H9 (cell line): ENCODE data around the gene CHRNG. TPM values are rescaled to one million over a fixed set of nuclear protein-coding genes. Genes with fewer than 3 reads are reported as not detected.

Experiments
- DNase-seq: peaks from one replicate; pipeline ENCODE4 v3.0.0-alpha.2; 2017
- H2AFZ ChIP-seq: one replicate; pipeline ENCODE4 v1.6.1; 2013; ENCODE audit warnings: mild to moderate bottlenecking, low read length, control low read depth, moderate library complexity
- H2AK5ac ChIP-seq: 2 replicates; pipeline ENCODE4 v1.6.1; 2013; ENCODE audit warnings: low read length, control low read depth, mixed read lengths; ENCODE audit not compliant: insufficient read length
- H2BK120ac ChIP-seq: one replicate; pipeline ENCODE4 v1.6.1; 2013; ENCODE audit warnings: low read depth, mild to moderate bottlenecking, low read length, control low read depth, inconsistent platforms; ENCODE audit not compliant: poor library complexity, severe bottlenecking
- H2BK12ac ChIP-seq: 2 replicates; pipeline ENCODE4 v1.6.1; 2013; ENCODE audit warnings: low read length, control low read depth, mixed read lengths, low read depth; ENCODE audit not compliant: insufficient read length
- H2BK15ac ChIP-seq: 2 replicates; pipeline ENCODE4 v1.6.1; 2013; ENCODE audit warnings: low read depth, low read length, control low read depth
- H2BK20ac ChIP-seq: one replicate; pipeline ENCODE4 v1.6.1; 2013; ENCODE audit warnings: low read depth, mild to moderate bottlenecking, low read length, control low read depth, inconsistent platforms; ENCODE audit not compliant: poor library complexity, severe bottlenecking
- H2BK5ac ChIP-seq: 2 replicates; pipeline ENCODE4 v1.6.1; 2013; ENCODE audit warnings: low read length, control low read depth, mixed read lengths; ENCODE audit not compliant: insufficient read length
- H3K14ac ChIP-seq: 2 replicates; pipeline ENCODE4 v1.6.1; 2013; ENCODE audit warnings: low read length, control low read depth; ENCODE audit not compliant: insufficient read depth
- H3K18ac ChIP-seq: 2 replicates; pipeline ENCODE4 v1.6.1; 2013; ENCODE audit warnings: low read depth, mild to moderate bottlenecking, mixed read lengths, low read length, control low read depth; ENCODE audit not compliant: insufficient read length
- H3K23ac ChIP-seq: 2 replicates; pipeline ENCODE4 v1.6.1; 2013; ENCODE audit warnings: low read length, control low read depth, mixed read lengths, low read depth; ENCODE audit not compliant: insufficient read length
- H3K23me2 ChIP-seq: 2 replicates; pipeline ENCODE4 v1.6.1; 2013; ENCODE audit warnings: low read depth, mild to moderate bottlenecking, mixed read lengths, low read length, control low read depth; ENCODE audit not compliant: insufficient read length, poor library complexity, severe bottlenecking
- H3K27ac ChIP-seq: 2 replicates; pipeline ENCODE4 v1.5.1; 2013; ENCODE audit warnings: low read length, control low read depth, mixed read lengths, low read depth; ENCODE audit not compliant: insufficient read length
- H3K27me3 ChIP-seq: 2 replicates; pipeline ENCODE4 v1.6.1; 2013; ENCODE audit warnings: low read length, control low read depth, inconsistent platforms; ENCODE audit not compliant: insufficient read depth
- H3K4ac ChIP-seq: 2 replicates; pipeline ENCODE4 v1.6.1; 2013; ENCODE audit warnings: low read depth, mild to moderate bottlenecking, control low read depth, inconsistent platforms, low read length, moderate library complexity
- H3K4me1 ChIP-seq: 2 replicates; pipeline ENCODE4 v1.6.1; 2013; ENCODE audit warnings: low read length, control low read depth, inconsistent platforms; ENCODE audit not compliant: insufficient read depth
- H3K4me2 ChIP-seq: 2 replicates; pipeline ENCODE4 v1.6.1; 2013; ENCODE audit warnings: low read length, control low read depth, mixed read lengths; ENCODE audit not compliant: insufficient read length, insufficient read depth
- H3K56ac ChIP-seq: 2 replicates; pipeline ENCODE4 v1.6.1; 2013; ENCODE audit warnings: low read depth, mild to moderate bottlenecking, mixed read lengths, low read length, control low read depth; ENCODE audit not compliant: insufficient read length
- H3K79me1 ChIP-seq: 2 replicates; pipeline ENCODE4 v1.6.1; 2013; ENCODE audit warnings: low read depth, mild to moderate bottlenecking, moderate library complexity, low read length, control low read depth, inconsistent platforms; ENCODE audit not compliant: insufficient read depth, poor library complexity, severe bottlenecking
- H3K79me2 ChIP-seq: 2 replicates; pipeline ENCODE4 v1.6.1; 2013; ENCODE audit warnings: low read length, control low read depth, inconsistent platforms; ENCODE audit not compliant: insufficient read depth
- H3K9ac ChIP-seq: 2 replicates; pipeline ENCODE4 v1.6.1; 2013; ENCODE audit warnings: low read length, control low read depth, mixed read lengths; ENCODE audit not compliant: insufficient read length; ENCODE audit errors: extremely low read depth
- H3K9me3 ChIP-seq: one replicate; pipeline ENCODE4 v1.6.1; 2013; ENCODE audit warnings: low read depth, low read length, inconsistent platforms; ENCODE audit not compliant: control insufficient read depth
- H3T11ph ChIP-seq: one replicate; pipeline ENCODE4 v1.6.1; 2013; ENCODE audit warnings: mild to moderate bottlenecking, low read length, control low read depth, inconsistent platforms
- H4K20me1 ChIP-seq: one replicate; pipeline ENCODE4 v1.6.1; 2013; ENCODE audit not compliant: control insufficient read depth, insufficient read length, insufficient read depth
- H4K5ac ChIP-seq: 2 replicates; pipeline ENCODE4 v1.6.1; 2013; ENCODE audit warnings: low read depth, mild to moderate bottlenecking, mixed read lengths, low read length, control low read depth; ENCODE audit not compliant: insufficient read length
- H4K8ac ChIP-seq: replicated peaks from 2 replicates; pipeline ENCODE4 v1.6.1; 2013; ENCODE audit warnings: low read length, control low read depth, mixed read lengths, low read depth; ENCODE audit not compliant: insufficient read length
- H4K91ac ChIP-seq: 2 replicates; pipeline ENCODE4 v1.6.1; 2013; ENCODE audit warnings: low read depth, mild to moderate bottlenecking, moderate library complexity, mixed read lengths, low read length, control low read depth; ENCODE audit not compliant: insufficient read length
- H3K27ac Mint-ChIP-seq, 3 experiments: 2 replicates in 2 of 3; 3 replicates in 1 of 3; pipeline ENCODE4 v1.8.0; 2020 to 2021; ENCODE audit warnings: mixed read lengths in 3 of 3, mild to moderate bottlenecking in 1 of 3, moderate library complexity in 1 of 3
- H3K27me3 Mint-ChIP-seq: 2 replicates; pipeline ENCODE4 v1.8.0; 2021; ENCODE audit warnings: low read depth, mild to moderate bottlenecking, moderate library complexity, mixed read lengths
- H3K36me3 Mint-ChIP-seq, 3 experiments: 2 replicates in 2 of 3; 3 replicates in 1 of 3; pipeline ENCODE4 v1.8.0; 2020 to 2021; ENCODE audit warnings: low read depth in 3 of 3, mixed read lengths in 3 of 3; ENCODE audit not compliant: insufficient read depth in 1 of 3
- H3K4me1 Mint-ChIP-seq, 2 experiments: 2 replicates each; pipeline ENCODE4 v1.8.0; 2020; ENCODE audit warnings: mixed read lengths in 2 of 2
- H3K4me3 Mint-ChIP-seq, 2 experiments: 2 replicates in 1 of 2; 3 replicates in 1 of 2; pipeline ENCODE4 v1.8.0; 2020 to 2021; ENCODE audit warnings: mild to moderate bottlenecking in 2 of 2, mixed read lengths in 2 of 2, moderate library complexity in 1 of 2
- H3K9me3 Mint-ChIP-seq, 2 experiments: 2 replicates in 1 of 2; 3 replicates in 1 of 2; pipeline ENCODE4 v1.8.0; 2020; ENCODE audit warnings: mild to moderate bottlenecking in 2 of 2, mixed read lengths in 2 of 2, moderate library complexity in 1 of 2
- CTCF ChIP-seq: fragments of 200-600 bp; sonication (generic); conservative IDR thresholded peaks from 3 replicates; pipeline ENCODE4 v1.8.0; 2021; ENCODE audit warnings: antibody characterized with exemption, mild to moderate bottlenecking
- WGBS: extraction: QIAGEN DNeasy Blood & Tissue Kit; methylation state at CpG from one replicate; pipeline ENCODE4 v1.1.7; 2013; ENCODE audit warnings: missing lambda C conversion rate, low lambda C conversion rate, mixed read lengths; ENCODE audit not compliant: insufficient read length; ENCODE audit errors: extremely low coverage; 5-methylcytosine and 5-hydroxymethylcytosine counted together
- total RNA-seq: library from RNA; stranded (reverse); gene quantifications from 2 replicates; pipeline ENCODE4 v1.2.1, GENCODE V29; 2021

The CHRNG gene
- total RNA-seq, 1 experiment from 2014 or later: not detected

- Mint-ChIP-seq H3K27me3 (peaks cover 40% of the 10 kb centered on the region), H3K27ac (no peak overlapping the region), H3K4me1 (peaks cover 12 to 43% of the 10 kb centered on the region in 2 experiments), H3K4me3 (no peak overlapping the region), H3K36me3 (no peaks in the 10 kb centered on the region; a peak in 1 of 7 replicates), H3K9me3 (no peaks in the 10 kb centered on the region; a peak in 1 of 5 replicates)
- Histone ChIP-seq H3K4me1 (peaks cover 2% of the 10 kb centered on the region; the same call in 1 of the 2 replicates), H4K20me1 (no peaks in the 10 kb centered on the region), H2BK5ac (no peak overlapping the region), H3T11ph (no peak overlapping the region), H3K4ac (no peak overlapping the region), H4K91ac (no peak overlapping the region), H3K18ac (no peak overlapping the region), H4K5ac (no peak overlapping the region), H3K27me3 (no peaks in the 10 kb centered on the region; the same call in 1 of the 2 replicates), H2BK120ac (no peak overlapping the region), H3K56ac (no peak overlapping the region), H3K27ac (no peak overlapping the region), H3K23ac (no peak overlapping the region), H2AK5ac (no peak overlapping the region), H3K79me1 (no peaks in the 10 kb centered on the region), H2AFZ (no peak overlapping the region), H3K9ac (no peak overlapping the region), H3K23me2 (no peaks in the 10 kb centered on the region), H4K8ac (no peak overlapping the region), H3K4me2 (no peak overlapping the region), H2BK12ac (no peak overlapping the region), H2BK20ac (no peak overlapping the region), H3K14ac (no peak overlapping the region), H3K9me3 (no peaks in the 10 kb centered on the region), H3K79me2 (no peaks in the 10 kb centered on the region), H2BK15ac (no peak overlapping the region)
- no peak for DNase-seq
- TF ChIP-seq CTCF: no peak
- WGBS: no CpG with 5 or more reads among the region's 5 CpGs
Observed at GRCh38 chr2:232494542-232494941, 45.0 kb upstream of the CHRNG start.
